IMR-90 (cell line): ENCODE data around the gene GLP2R. TPM values are rescaled to one million over a fixed set of nuclear protein-coding genes. Genes with fewer than 3 reads are reported as not detected.

ENCODE experiments used
- ATAC-seq: fragments of 200-7000 bp; cut with Tn5 transposase; 2 replicates; pipeline ENCODE4 v1.9.1; 2020; ENCODE audit warnings: low read depth, mild to moderate bottlenecking, moderate library complexity
- BruUV-seq: library from RNA; stranded (reverse); fragments of 400-500 nt; replicated peaks from 2 replicates; lab custom pipeline; 2021; lab: Mats Ljungman, UMichigan
- CTCF ChIA-PET: fragments of 300-600 bp; formaldehyde crosslinking; extraction: SDS; loops from one replicate; lab custom pipeline; 2021; ENCODE audit warnings: antibody characterized with exemption; lab: Yijun Ruan, JAX
- POLR2A ChIA-PET: fragments of 300-600 bp; sonication (Branson Sonifier 250); formaldehyde crosslinking; loops from one replicate; lab custom pipeline; 2022; ENCODE audit warnings: antibody characterized with exemption; ENCODE audit not compliant: unreplicated experiment; lab: Charles Lee
- DNase-seq: peaks from one replicate; pipeline ENCODE4 v3.0.0; 2013
- H2AFZ ChIP-seq: replicated peaks from 2 replicates; pipeline ENCODE3; 2013; ENCODE audit warnings: low read length, mild to moderate bottlenecking; ENCODE audit not compliant: poor library complexity
- H2AK5ac ChIP-seq: 2 replicates; pipeline ENCODE4 v1.6.1; 2013; ENCODE audit warnings: low read depth, low read length, inconsistent platforms
- H2AK9ac ChIP-seq: replicated peaks from 2 replicates; pipeline ENCODE3; 2013; ENCODE audit warnings: mild to moderate bottlenecking, low read depth, low read length, moderate library complexity; ENCODE audit not compliant: poor library complexity
- H2BK120ac ChIP-seq: 2 replicates; pipeline ENCODE4 v1.6.1; 2013; ENCODE audit warnings: low read depth, low read length, inconsistent platforms
- H2BK15ac ChIP-seq: 3 replicates; pipeline ENCODE4 v1.6.1; 2013; ENCODE audit warnings: low read depth, low read length, inconsistent platforms
- H2BK20ac ChIP-seq: 2 replicates; pipeline ENCODE4 v1.6.1; 2013; ENCODE audit warnings: low read depth, mild to moderate bottlenecking, inconsistent platforms, low read length, moderate library complexity
- H2BK5ac ChIP-seq: 2 replicates; pipeline ENCODE4 v1.6.1; 2013; ENCODE audit warnings: mild to moderate bottlenecking, low read depth, low read length, inconsistent platforms; ENCODE audit not compliant: poor library complexity, severe bottlenecking
- H3K14ac ChIP-seq: replicated peaks from 2 replicates; pipeline ENCODE4 v1.6.1; 2013; ENCODE audit warnings: low read depth, low read length, inconsistent platforms
- H3K18ac ChIP-seq: 2 replicates; pipeline ENCODE4 v1.6.1; 2013; ENCODE audit warnings: low read depth, low read length, control low read depth
- H3K23ac ChIP-seq: 2 replicates; pipeline ENCODE4 v1.6.1; 2013; ENCODE audit warnings: low read depth, low read length, inconsistent platforms
- H3K27ac ChIP-seq: 2 replicates; pipeline ENCODE4 v1.5.1; 2013; ENCODE audit warnings: mild to moderate bottlenecking, control low read depth, low read length; ENCODE audit not compliant: insufficient read depth
- H3K27me3 ChIP-seq: 2 replicates; pipeline ENCODE4 v1.6.1; 2013; ENCODE audit warnings: low read length; ENCODE audit not compliant: control insufficient read depth, insufficient read depth
- H3K36me3 ChIP-seq: 2 replicates; pipeline ENCODE4 v1.6.1; 2013; ENCODE audit warnings: low read length, mixed read lengths; ENCODE audit not compliant: control insufficient read depth, insufficient read depth
- H3K4ac ChIP-seq: 2 replicates; pipeline ENCODE4 v1.6.1; 2013; ENCODE audit warnings: low read depth, low read length, inconsistent platforms
- H3K4me1 ChIP-seq: 2 replicates; pipeline ENCODE4 v1.6.1; 2013; ENCODE audit warnings: low read length, mixed read lengths; ENCODE audit not compliant: control insufficient read depth, insufficient read depth
- H3K4me2 ChIP-seq: 2 replicates; pipeline ENCODE4 v1.6.1; 2013; ENCODE audit warnings: low read depth, mild to moderate bottlenecking, control low read depth, low read length, moderate library complexity
- H3K4me3 ChIP-seq: 2 replicates; pipeline ENCODE4 v1.5.1; 2013; ENCODE audit warnings: low read depth, mild to moderate bottlenecking, control low read depth, low read length, moderate library complexity; ENCODE audit not compliant: insufficient read depth
- H3K56ac ChIP-seq: 2 replicates; pipeline ENCODE4 v1.6.1; 2013; ENCODE audit warnings: low read length, inconsistent platforms; ENCODE audit not compliant: insufficient read depth; ENCODE audit errors: extremely low read depth
- H3K79me1 ChIP-seq, 2 experiments: 2 replicates each; pipeline ENCODE4 v1.6.1; 2013; ENCODE audit warnings: low read length in 2 of 2, inconsistent platforms in 1 of 2, low read depth in 1 of 2
- H3K9ac ChIP-seq: 2 replicates; pipeline ENCODE4 v1.6.1; 2013; ENCODE audit warnings: low read depth, low read length, control low read depth
- H3K9me1 ChIP-seq: 2 replicates; pipeline ENCODE4 v1.6.1; 2013; ENCODE audit warnings: low read length, inconsistent platforms; ENCODE audit not compliant: insufficient read depth
- H3K9me3 ChIP-seq: 2 replicates; pipeline ENCODE4 v1.6.1; 2013; ENCODE audit warnings: low read length; ENCODE audit not compliant: control insufficient read depth, insufficient read depth
- H4K20me1 ChIP-seq: 2 replicates; pipeline ENCODE4 v1.6.1; 2013; ENCODE audit warnings: low read length, inconsistent platforms; ENCODE audit not compliant: insufficient read depth
- H4K5ac ChIP-seq: 2 replicates; pipeline ENCODE4 v1.6.1; 2013; ENCODE audit warnings: mild to moderate bottlenecking, low read depth, low read length, control low read depth
- H4K8ac ChIP-seq, 2 experiments: 2 replicates each; pipeline ENCODE4 v1.6.1; 2013; ENCODE audit warnings: low read depth in 2 of 2, low read length in 2 of 2, control low read depth in 1 of 2, inconsistent platforms in 1 of 2
- H4K91ac ChIP-seq: 2 replicates; pipeline ENCODE4 v1.6.1; 2013; ENCODE audit warnings: low read depth, low read length, inconsistent platforms; ENCODE audit not compliant: insufficient read depth
- BHLHE40 ChIP-seq: fragments of 150-350 bp; IDR thresholded peaks from 2 replicates; pipeline ENCODE4 v1.6.1; 2016; ENCODE audit warnings: mild to moderate bottlenecking, low read depth, low read length
- CEBPB ChIP-seq: IDR thresholded peaks from 2 replicates; pipeline ENCODE4 v1.6.1; 2012; ENCODE audit warnings: low read depth, low read length, improper control_type of control experiment
- CTCF ChIP-seq: conservative IDR thresholded peaks from 2 replicates; pipeline ENCODE4 v1.5.1; 2012; ENCODE audit warnings: mild to moderate bottlenecking, low read depth, low read length, improper control_type of control experiment
- ELK1 ChIP-seq: fragments of 150-350 bp; IDR thresholded peaks from 2 replicates; pipeline ENCODE4 v1.6.1; 2016; ENCODE audit warnings: low read depth, mild to moderate bottlenecking, low read length, moderate library complexity, borderline replicate concordance
- MXI1 ChIP-seq: IDR thresholded peaks from 2 replicates; pipeline ENCODE4 v1.6.1; 2012; ENCODE audit warnings: low read depth, mild to moderate bottlenecking, low read length, moderate library complexity, borderline replicate concordance
- NFE2L2 ChIP-seq: fragments of 150-350 bp; IDR thresholded peaks from 2 replicates; pipeline ENCODE4 v1.6.1; 2016; ENCODE audit warnings: low read depth, mild to moderate bottlenecking, low read length
- RCOR1 ChIP-seq: IDR thresholded peaks from 2 replicates; pipeline ENCODE4 v1.6.1; 2012; ENCODE audit warnings: mild to moderate bottlenecking, low read length, improper control_type of control experiment; ENCODE audit not compliant: insufficient replicate concordance
- SMC3 ChIP-seq: fragments of 150-350 bp; IDR thresholded peaks from 2 replicates; pipeline ENCODE4 v1.6.1; 2016; ENCODE audit warnings: low read depth, mild to moderate bottlenecking, antibody characterized with exemption, low read length, moderate library complexity
- USF2 ChIP-seq: fragments of 150-350 bp; IDR thresholded peaks from 2 replicates; pipeline ENCODE4 v1.6.1; 2017; ENCODE audit warnings: mild to moderate bottlenecking, antibody characterized with exemption, low read length, low read depth
- WGBS, 2 experiments: methylation state at CpG; one replicate each; pipeline versions ENCODE4 v1.1.5 to v1.1.7; 2013; ENCODE audit warnings: missing lambda C conversion rate in 2 of 2; ENCODE audit not compliant: insufficient read length in 1 of 2; ENCODE audit errors: extremely low coverage in 2 of 2; 5-methylcytosine and 5-hydroxymethylcytosine counted together
- dilution Hi-C: fragments of 300-500 bp; cut with HindIII; formaldehyde crosslinking; loops from one replicate; pipeline ENCODE4 v1.14.3; 2018; ENCODE audit warnings: low sequenced_read_pairs; ENCODE audit not compliant: unreplicated experiment
- in situ Hi-C: fragments of 300-500 bp; cut with MboI; formaldehyde crosslinking; loops from 3 replicates; pipeline ENCODE4 v1.14.3; 2019; ENCODE audit warnings: low sequenced_read_pairs, inconsistent platforms, mixed read lengths
- intact Hi-C: fragments of 100-400 bp; cut with micrococcal nuclease; formaldehyde crosslinking; loops from 2 replicates; pipeline ENCODE4 v1.10.0; 2022
- polyA plus RNA-seq, 3 experiments: library from polyadenylated mRNA; depleted of rRNA; stranded (reverse); fragments of >200 nt; gene quantifications; 2 replicates each; pipeline ENCODE4 v1.2.3, GENCODE V29; 2012; ENCODE audit warnings: low replicate concordance in 1 of 3
- total RNA-seq: library from RNA; depleted of rRNA; stranded (reverse); fragments of >200 nt; gene quantifications from 2 replicates; pipeline ENCODE4 v1.2.3, GENCODE V29; 2012

Gene GLP2R
- total and polyA plus RNA-seq, 2 of the 4 experiments (the other 2 are of a cell fraction): 0.07 TPM; not detected in 1

- WGBS, 2 experiments: no CpG with 5 or more reads among the region's 2 CpGs
- H4K5ac ChIP-seq: no peak overlapping the region
- H2BK15ac ChIP-seq: no peak overlapping the region
- no peak overlapping the region for H3K27ac ChIP-seq
- ATAC-seq: peak; percentile 43
- no peak overlapping the region for H2BK120ac ChIP-seq
- no peaks in the 10 kb centered on the region for H3K27me3 ChIP-seq
- no peak overlapping the region for H3K4me2 ChIP-seq
- H3K4me1 ChIP-seq: peaks cover 4% of the 10 kb centered on the region; the same call in 1 of the 2 replicates
- TF ChIP-seq USF2: no peak
- no peak for TF ChIP-seq ELK1
- no peak for TF ChIP-seq MXI1
- no peak for TF ChIP-seq NFE2L2
- no peak for TF ChIP-seq SMC3
- no peak for TF ChIP-seq CEBPB
- TF ChIP-seq CTCF: no peak
- TF ChIP-seq RCOR1: no peak
- no peak for TF ChIP-seq BHLHE40
- peak; percentile 57 for DNase-seq
- H2AK5ac ChIP-seq: no peak overlapping the region
- no peak overlapping the region for H4K8ac ChIP-seq
- H3K14ac ChIP-seq: no peak overlapping the region
- H3K79me1 ChIP-seq: no peaks in the 10 kb centered on the region
- H3K23ac ChIP-seq: no peak overlapping the region
- no peak overlapping the region for H3K9ac ChIP-seq
- H3K18ac ChIP-seq: no peak overlapping the region
- no peak overlapping the region for H3K4me3 ChIP-seq
- H3K36me3 ChIP-seq: no peaks in the 10 kb centered on the region; the same call in 1 of the 2 replicates
- no peak overlapping the region for H2BK20ac ChIP-seq
- intact Hi-C loops (no loop called here), dilution Hi-C loops (no loop called here), in situ Hi-C loops (no loop called here)
- POLR2A ChIA-PET: no interaction called here
- H4K91ac ChIP-seq: no peak overlapping the region
- H2AK9ac ChIP-seq: no peak overlapping the region
- no peaks in the 10 kb centered on the region; the same call in 1 of the 2 replicates for H3K9me3 ChIP-seq
- no peak overlapping the region for H2AFZ ChIP-seq
- H4K20me1 ChIP-seq: no peaks in the 10 kb centered on the region
- BruUV-seq: no TSS peak
- H3K56ac ChIP-seq: no peak overlapping the region
- no peak overlapping the region for H3K4ac ChIP-seq
- CTCF ChIA-PET: no interaction called here
- H2BK5ac ChIP-seq: no peak overlapping the region
- peaks cover 5% of the 10 kb centered on the region; the same call in 1 of the 2 replicates for H3K9me1 ChIP-seq
Measured at GRCh38 chr17:9932491-9932890, 106.8 kb downstream of the GLP2R start.
